Smooth muscle cell (in vitro differentiated cells): Measurements from ENCODE around the gene RAB28. TPM values are rescaled to one million over a fixed set of nuclear protein-coding genes. Genes with fewer than 3 reads are reported as not detected.
A peak's percentile ranks its signal among the peaks of the same experiment; 100 is the strongest.

Experiments
- DNase-seq: peaks from one replicate; lab custom pipeline; 2025; ENCODE audit not compliant: unreplicated experiment; lab: John Stamatoyannopoulos, UW
- H2AFZ ChIP-seq: fragments of 200-600 bp; sonication (generic); 2 replicates; pipeline ENCODE4 v1.6.0; 2016; ENCODE audit warnings: antibody characterized with exemption, low read depth, mild to moderate bottlenecking
- H3F3A ChIP-seq: fragments of 200-600 bp; sonication (generic); 2 replicates; pipeline ENCODE4 v1.6.0; 2017; ENCODE audit warnings: antibody characterized with exemption, low read depth
- H3K27ac ChIP-seq: fragments of 200-600 bp; sonication (generic); 2 replicates; pipeline ENCODE4 v1.5.1; 2016; ENCODE audit warnings: low read depth, mild to moderate bottlenecking
- H3K27me3 ChIP-seq: fragments of 200-600 bp; sonication (generic); 2 replicates; pipeline ENCODE4 v1.6.1; 2016; ENCODE audit warnings: low read depth, mild to moderate bottlenecking
- H3K36me3 ChIP-seq: fragments of 200-600 bp; sonication (generic); 2 replicates; pipeline ENCODE4 v1.5.1; 2016; ENCODE audit warnings: low read depth
- H3K4me1 ChIP-seq: fragments of 200-600 bp; sonication (generic); 2 replicates; pipeline ENCODE4 v1.5.1; 2016; ENCODE audit warnings: low read depth
- H3K4me2 ChIP-seq: fragments of 200-600 bp; sonication (generic); 2 replicates; pipeline ENCODE4 v1.6.0; 2016; ENCODE audit warnings: mild to moderate bottlenecking
- H3K4me3 ChIP-seq: fragments of 200-600 bp; sonication (generic); 2 replicates; pipeline ENCODE4 v1.5.1; 2016; ENCODE audit warnings: mild to moderate bottlenecking
- H3K79me2 ChIP-seq: fragments of 200-600 bp; sonication (generic); 2 replicates; pipeline ENCODE4 v1.6.0; 2016; ENCODE audit warnings: low read depth, mild to moderate bottlenecking
- H3K9ac ChIP-seq: fragments of 200-600 bp; sonication (generic); 2 replicates; pipeline ENCODE4 v1.6.0; 2016; ENCODE audit warnings: low read depth
- H3K9me3 ChIP-seq: fragments of 200-600 bp; sonication (generic); replicated peaks from 2 replicates; pipeline ENCODE4 v1.5.1; 2016; ENCODE audit warnings: low read depth
- H4K20me1 ChIP-seq: fragments of 200-600 bp; sonication (generic); 2 replicates; pipeline ENCODE4 v1.6.0; 2016; ENCODE audit warnings: low read depth
- CTCF ChIP-seq: fragments of 200-600 bp; sonication (generic); IDR thresholded peaks from 2 replicates; pipeline ENCODE4 v1.5.1; 2017; ENCODE audit warnings: borderline replicate concordance, mild to moderate bottlenecking, antibody characterized with exemption; ENCODE audit not compliant: insufficient read depth, poor library complexity, severe bottlenecking
- WGBS: methylation state at CpG from one replicate; pipeline ENCODE4 v1.1.7; 2016; ENCODE audit warnings: low lambda C conversion rate; 5-methylcytosine and 5-hydroxymethylcytosine counted together
- polyA plus RNA-seq: library from polyadenylated mRNA; unstranded; fragments of >200 nt; fragmentation: Nextera tagmentation; extraction: Ambion mirVana; gene quantifications from 2 replicates; pipeline ENCODE4 v1.2.1, GENCODE V29; 2016
- total RNA-seq: library from RNA; depleted of rRNA; stranded (reverse); fragments of >200 nt; gene quantifications from 2 replicates; pipeline ENCODE4 v1.2.3, GENCODE V29; 2014

Gene RAB28
- total and polyA plus RNA-seq, 2 experiments from 2014 or later, result 32.8 to 40.7 TPM

- Histone ChIP-seq H2AFZ (no peak overlapping the region), H3K36me3 (no peaks in the 10 kb centered on the region), H4K20me1 (no peaks in the 10 kb centered on the region), H3K4me1 (peaks cover 10% of the 10 kb centered on the region), H3F3A (no peaks in the 10 kb centered on the region), H3K27ac (no peak overlapping the region), H3K79me2 (no peaks in the 10 kb centered on the region), H3K4me2 (no peak overlapping the region), H3K9ac (no peak overlapping the region), H3K4me3 (no peak overlapping the region), H3K27me3 (peaks cover 85% of the 10 kb centered on the region), H3K9me3 (no peaks in the 10 kb centered on the region)
- DNase-seq, result no peak
- no peak for TF ChIP-seq CTCF
- WGBS, result 48% methylated on average over 45 of the region's 46 CpGs
Measured at GRCh38 chr4:13527192-13527980, 43.2 kb upstream of the RAB28 start.

- H3K4me1 ChIP-seq, result peaks cover 5% of the 10 kb centered on the region
Measured at GRCh38 chr4:13526658-13527057, 42.5 kb upstream of the RAB28 start.

GRCh38 chr4:13525606-13526281 is 41.6 kb upstream of the RAB28 start:
- DNase-seq, result no peak
- Histone ChIP-seq H3K4me1 (no peaks in the 10 kb centered on the region), H3K9me3 (no peaks in the 10 kb centered on the region), H3K27me3 (peaks cover 84% of the 10 kb centered on the region), H3K9ac (no peak overlapping the region), H3K27ac (no peak overlapping the region), H2AFZ (no peak overlapping the region), H3K36me3 (no peaks in the 10 kb centered on the region), H3K4me3 (no peak overlapping the region), H4K20me1 (no peaks in the 10 kb centered on the region), H3K4me2 (peak overlapping the region; percentile 50), H3F3A (no peaks in the 10 kb centered on the region), H3K79me2 (no peaks in the 10 kb centered on the region)
- WGBS, result 79% methylated on average over 4 of the region's 4 CpGs
- TF ChIP-seq CTCF, result no peak

More at GRCh38 chr4:13526658-13527057, 42.5 kb upstream of the RAB28 start:
- H3K4me2 ChIP-seq, result no peak overlapping the region
- H3K4me3 ChIP-seq, result no peak overlapping the region
- TF ChIP-seq CTCF, result no peak
- H3K27ac ChIP-seq, result no peak overlapping the region
- H4K20me1 ChIP-seq, result no peaks in the 10 kb centered on the region
- WGBS, result 73% methylated on average over 3 of the region's 3 CpGs
- no peaks in the 10 kb centered on the region for H3K9me3 ChIP-seq
- H3K27me3 ChIP-seq, result peaks cover 85% of the 10 kb centered on the region
- H3F3A ChIP-seq, result no peaks in the 10 kb centered on the region
- H2AFZ ChIP-seq, result no peak overlapping the region
- no peak for DNase-seq
- no peak overlapping the region for H3K9ac ChIP-seq
- H3K79me2 ChIP-seq, result no peaks in the 10 kb centered on the region
- no peaks in the 10 kb centered on the region for H3K36me3 ChIP-seq
